ENCODE data around the gene S100A14. TPM values are rescaled to one million over a fixed set of nuclear protein-coding genes. Genes with fewer than 3 reads are reported as not detected.

Gene S100A14
- total RNA-seq, 1 experiment from 2014 or later: 0.63 TPM

- H4K20me1 ChIP-seq (ENCODE audit: control insufficient read depth, insufficient read depth, insufficient read length): no peaks in the 10 kb centered on the region
- H3K9ac ChIP-seq (ENCODE audit: extremely low read depth, insufficient read length, low read length): no peak overlapping the region
- no peak overlapping the region for H3K56ac ChIP-seq (ENCODE audit: insufficient read length, low read depth, low read length)
- H3K27me3 ChIP-seq (ENCODE audit: insufficient read depth, low read length): no peaks in the 10 kb centered on the region
- no peak overlapping the region for H4K5ac ChIP-seq (ENCODE audit: insufficient read length, low read depth, low read length)
- H2BK12ac ChIP-seq (ENCODE audit: insufficient read length, low read depth, low read length): no peak overlapping the region
- H3K4ac ChIP-seq (ENCODE audit: low read depth, low read length): no peak overlapping the region
- Mint-ChIP-seq H3K4me1 (peaks cover 41 to 68% of the 10 kb centered on the region in 2 experiments), H3K27ac (peak overlapping the region in 1 of 3 experiments; percentile 93; a peak in 2 of 7 replicates), H3K27me3 (ENCODE audit: low read depth) (peaks cover 2% of the 10 kb centered on the region; the same call in 1 of the 2 replicates), H3K9me3 (no peaks in the 10 kb centered on the region), H3K36me3 (ENCODE audit: insufficient read depth in 1 of 3, low read depth in 3 of 3) (no peaks in the 10 kb centered on the region), H3K4me3 (peak overlapping the region in 1 of 2 experiments; percentile 78; a peak in 3 of 5 replicates)
- peaks cover 9% of the 10 kb centered on the region; the same call in 1 of the 2 replicates for H3K4me1 ChIP-seq (ENCODE audit: insufficient read depth, low read length)
- H3K9me3 ChIP-seq (ENCODE audit: control insufficient read depth, low read depth, low read length): no peaks in the 10 kb centered on the region
- H3K79me2 ChIP-seq (ENCODE audit: insufficient read depth, low read length): no peaks in the 10 kb centered on the region
- no peak overlapping the region for H4K8ac ChIP-seq (replicated peaks; ENCODE audit: insufficient read length, low read depth, low read length)
- H3K4me2 ChIP-seq (ENCODE audit: insufficient read depth, insufficient read length, low read length): peak overlapping the region; percentile 2
- H3K27ac ChIP-seq (ENCODE audit: insufficient read length, low read depth, low read length): no peak overlapping the region
- no peak overlapping the region for H2BK20ac ChIP-seq (ENCODE audit: low read depth, low read length, poor library complexity, severe bottlenecking)
- peaks cover 3% of the 10 kb centered on the region for H3K23me2 ChIP-seq (ENCODE audit: insufficient read length, low read depth, low read length, poor library complexity, severe bottlenecking)
- no peak overlapping the region for H2BK120ac ChIP-seq (ENCODE audit: low read depth, low read length, poor library complexity, severe bottlenecking)
- H3K14ac ChIP-seq (ENCODE audit: insufficient read depth, low read length): no peak overlapping the region; the same call in 1 of the 2 replicates
- H3K23ac ChIP-seq (ENCODE audit: insufficient read length, low read depth, low read length): no peak overlapping the region
- no peak for TF ChIP-seq CTCF (conservative IDR thresholded peaks at IDR 0.05)
- no peak overlapping the region for H2BK15ac ChIP-seq (ENCODE audit: low read depth, low read length)
- H3T11ph ChIP-seq (ENCODE audit: low read length): no peak overlapping the region
- WGBS (ENCODE audit: extremely low coverage, insufficient read length, low lambda C conversion rate): no CpG with 5 or more reads among the region's 11 CpGs
- H3K79me1 ChIP-seq (ENCODE audit: insufficient read depth, low read depth, low read length, poor library complexity, severe bottlenecking): no peaks in the 10 kb centered on the region
- no peak for DNase-seq
- no peak overlapping the region for H4K91ac ChIP-seq (ENCODE audit: insufficient read length, low read depth, low read length)
- H3K18ac ChIP-seq (ENCODE audit: insufficient read length, low read depth, low read length): no peak overlapping the region
- H2AK5ac ChIP-seq (ENCODE audit: insufficient read length, low read length): no peak overlapping the region
- no peak overlapping the region for H2BK5ac ChIP-seq (ENCODE audit: insufficient read length, low read length)
- H2AFZ ChIP-seq (ENCODE audit: low read length): no peak overlapping the region
Measured at GRCh38 chr1:153612111-153612754, 3.9 kb downstream of the S100A14 start.
